DMS114 treated with DMSO at 0.1 percent for 48 hours (cell line): Measurements from ENCODE around the gene NCOR1.

Experiments
- DNase-seq: peaks from one replicate; lab custom pipeline; 2025; ENCODE audit not compliant: unreplicated experiment; lab: John Stamatoyannopoulos, UW

NCOR1 gene

GRCh38 chr17:16037636-16038035, 177.7 kb downstream of the NCOR1 start:
- no peak for DNase-seq

GRCh38 chr17:16036261-16036660, 179.1 kb downstream of the NCOR1 start:
- no peak for DNase-seq

GRCh38 chr17:16033729-16034349, 181.5 kb downstream of the NCOR1 start:
- DNase-seq: no peak

- no peak for DNase-seq
Observed at GRCh38 chr17:16027708-16028584, 187.4 kb downstream of the NCOR1 start.

- DNase-seq: no peak
Observed at GRCh38 chr17:16026895-16027294, 188.4 kb downstream of the NCOR1 start.

GRCh38 chr17:16025202-16025601, 190.1 kb downstream of the NCOR1 start:
- no peak for DNase-seq

- DNase-seq: no peak
Observed at GRCh38 chr17:16023881-16024280, 191.5 kb downstream of the NCOR1 start.

GRCh38 chr17:16019347-16019746, 196.0 kb downstream of the NCOR1 start:
- no peak for DNase-seq

GRCh38 chr17:16013943-16014407, 201.4 kb downstream of the NCOR1 start:
- DNase-seq: no peak

- no peak for DNase-seq
Observed at GRCh38 chr17:16007439-16007838, 207.9 kb downstream of the NCOR1 start.

GRCh38 chr17:16005636-16006035, 209.7 kb downstream of the NCOR1 start:
- no peak for DNase-seq

GRCh38 chr17:16003841-16004240, 211.5 kb downstream of the NCOR1 start:
- no peak for DNase-seq

- no peak for DNase-seq
Observed at GRCh38 chr17:16002708-16003260, 212.6 kb downstream of the NCOR1 start.

- no peak for DNase-seq
Observed at GRCh38 chr17:16001226-16001897, 214.0 kb downstream of the NCOR1 start.

- DNase-seq: no peak
Observed at GRCh38 chr17:15999974-16000827, 215.1 kb downstream of the NCOR1 start.

GRCh38 chr17:15999141-15999973, 216.0 kb downstream of the NCOR1 start, which contains the start of the genes TTC19 and ZSWIM7:
Gene TTC19, plus strand, starts transcription at chr17:15999824. Its CDS starts 25 bp downstream, at chr17:15999849.
Gene ZSWIM7, minus strand, starts transcription at chr17:15999704. Its CDS starts 110 bp downstream, at chr17:15999594.
- peak; percentile 26 for DNase-seq

GRCh38 chr17:15998031-15998562, 217.2 kb downstream of the NCOR1 start:
- no peak for DNase-seq

- DNase-seq: no peak
Observed at GRCh38 chr17:15996322-15996721, 219.0 kb downstream of the NCOR1 start.
